HG03095 (cell line): ENCODE data around the gene TMED4.

Source experiments
- ATAC-seq: cut with Tn5 transposase; IDR thresholded peaks from one replicate; pipeline ENCODE4 v1.9.1; 2021; ENCODE audit warnings: moderate library complexity; ENCODE audit not compliant: unreplicated experiment

Gene TMED4

GRCh38 chr7:44541028-44541869, 40.8 kb downstream of the TMED4 start, which contains the start of gene NPC1L1:
TSS of gene NPC1L1 (minus strand) at chr7:44541330. CDS start at chr7:44541259, 71 bp downstream.
- ATAC-seq: no peak

- no peak for ATAC-seq
These were observed 41.4 kb downstream of the TMED4 start for GRCh38 chr7:44540592-44541027.

GRCh38 chr7:44539669-44540506, 42.1 kb downstream of the TMED4 start:
- no peak for ATAC-seq

- no peak for ATAC-seq
These were observed 43.0 kb downstream of the TMED4 start for GRCh38 chr7:44538798-44539668.

GRCh38 chr7:44538093-44538797, 43.8 kb downstream of the TMED4 start:
- ATAC-seq: no peak

- ATAC-seq: no peak
These were observed 44.6 kb downstream of the TMED4 start for GRCh38 chr7:44537442-44537841.

- ATAC-seq: no peak
These were observed 45.9 kb downstream of the TMED4 start for GRCh38 chr7:44536090-44536489.

GRCh38 chr7:44535348-44536064, 46.5 kb downstream of the TMED4 start:
- ATAC-seq: no peak

- ATAC-seq: no peak
These were observed 47.5 kb downstream of the TMED4 start for GRCh38 chr7:44534501-44534900.

GRCh38 chr7:44534087-44534486, 47.9 kb downstream of the TMED4 start:
- ATAC-seq: no peak

GRCh38 chr7:44533301-44534055, 48.6 kb downstream of the TMED4 start:
- ATAC-seq: no peak

GRCh38 chr7:44531421-44532380, 50.3 kb downstream of the TMED4 start:
- no peak for ATAC-seq

GRCh38 chr7:44530990-44531389, 51.0 kb downstream of the TMED4 start:
- ATAC-seq: no peak
